ENCODE measurements around the gene SKOR1. TPM values are rescaled to one million over a fixed set of nuclear protein-coding genes. Genes with fewer than 3 reads are reported as not detected.

The SKOR1 gene
- total RNA-seq, 1 donor from 2014 or later, result not detected

GRCh38 chr15:67794832-67795574 is 30.3 kb upstream of the SKOR1 start:
- Histone ChIP-seq H3K4me3 (ENCODE audit: insufficient read depth, low read depth, low read length) (no peak overlapping the region), H2AFZ (ENCODE audit: low read depth, low read length) (no peak overlapping the region), H3K4me2 (ENCODE audit: low read length) (no peak overlapping the region), H3K27me3 (ENCODE audit: insufficient read depth, low read length) (no peaks in the 10 kb centered on the region), H3K27ac (ENCODE audit: low read depth, low read length) (no peak overlapping the region), H4K20me1 (ENCODE audit: insufficient read depth, low read length) (no peaks in the 10 kb centered on the region), H3K36me3 (ENCODE audit: insufficient read depth, low read length) (no peaks in the 10 kb centered on the region), H3K79me2 (ENCODE audit: insufficient read depth, low read length) (no peaks in the 10 kb centered on the region), H3K9ac (ENCODE audit: low read length) (no peak overlapping the region), H3K9me3 (ENCODE audit: insufficient read depth, low read depth, low read length) (peaks cover 3% of the 10 kb centered on the region), H3K4me1 (ENCODE audit: insufficient read depth, low read length) (peaks cover 4% of the 10 kb centered on the region)
- Mint-ChIP-seq H3K4me3 (ENCODE audit: unreplicated experiment) (no peak overlapping the region), H3K9me3 (ENCODE audit: unreplicated experiment) (peaks cover 1% of the 10 kb centered on the region), H3K4me1 (ENCODE audit: low read depth, unreplicated experiment) (peaks cover 2% of the 10 kb centered on the region), H3K27ac (ENCODE audit: unreplicated experiment) (no peak overlapping the region), H3K36me3 (ENCODE audit: low read depth, unreplicated experiment) (peaks cover 15% of the 10 kb centered on the region), H3K27me3 (ENCODE audit: low read depth, unreplicated experiment) (no peaks in the 10 kb centered on the region)
- FAIRE-seq (no peak), DNase-seq (ENCODE audit: low read depth) (no peak)
- no peak for TF ChIP-seq EZH2 (IDR thresholded peaks at IDR 0.05; ENCODE audit: insufficient read depth, low read length)
- no peak for TF ChIP-seq CTCF (IDR thresholded peaks at IDR 0.05; ENCODE audit: insufficient read depth, low read depth, low read length)

- H3K27me3 ChIP-seq (ENCODE audit: insufficient read depth, low read length), result no peaks in the 10 kb centered on the region
- H3K4me1 Mint-ChIP-seq (ENCODE audit: low read depth, unreplicated experiment), result peaks cover 2% of the 10 kb centered on the region
Observed at GRCh38 chr15:67796196-67797127, 28.8 kb upstream of the SKOR1 start.

More at GRCh38 chr15:67796196-67797127, 28.8 kb upstream of the SKOR1 start:
- no peaks in the 10 kb centered on the region for H3K79me2 ChIP-seq (ENCODE audit: insufficient read depth, low read length)
- peaks cover 3% of the 10 kb centered on the region for H3K9me3 ChIP-seq (ENCODE audit: insufficient read depth, low read depth, low read length)
- H3K4me2 ChIP-seq (ENCODE audit: low read length), result no peak overlapping the region
- peaks cover 4% of the 10 kb centered on the region for H3K4me1 ChIP-seq (ENCODE audit: insufficient read depth, low read length)
- Mint-ChIP-seq H3K36me3 (ENCODE audit: low read depth, unreplicated experiment) (peaks cover 15% of the 10 kb centered on the region), H3K27me3 (ENCODE audit: low read depth, unreplicated experiment) (no peaks in the 10 kb centered on the region), H3K27ac (ENCODE audit: unreplicated experiment) (no peak overlapping the region), H3K9me3 (ENCODE audit: unreplicated experiment) (peaks cover 1% of the 10 kb centered on the region), H3K4me3 (ENCODE audit: unreplicated experiment) (no peak overlapping the region)
- no peaks in the 10 kb centered on the region for H4K20me1 ChIP-seq (ENCODE audit: insufficient read depth, low read length)
- no peak overlapping the region for H3K4me3 ChIP-seq (ENCODE audit: insufficient read depth, low read depth, low read length)
- no peaks in the 10 kb centered on the region for H3K36me3 ChIP-seq (ENCODE audit: insufficient read depth, low read length)
- no peak for DNase-seq (ENCODE audit: low read depth)
- no peak overlapping the region for H3K27ac ChIP-seq (ENCODE audit: low read depth, low read length)
- no peak overlapping the region for H2AFZ ChIP-seq (ENCODE audit: low read depth, low read length)
- no peak for FAIRE-seq
- TF ChIP-seq CTCF (IDR thresholded peaks at IDR 0.05; ENCODE audit: insufficient read depth, low read depth, low read length) (no peak), EZH2 (IDR thresholded peaks at IDR 0.05; ENCODE audit: insufficient read depth, low read length) (no peak)
- H3K9ac ChIP-seq (ENCODE audit: low read length), result no peak overlapping the region
